Fibroblast of the aortic adventitia (primary cell): ENCODE data around the gene GIPC1. TPM values are rescaled to one million over a fixed set of nuclear protein-coding genes. Genes with fewer than 3 reads are reported as not detected.
A peak's percentile ranks its signal among the peaks of the same experiment; 100 is the strongest.

Source experiments
- DNase-seq: peaks from one replicate; pipeline ENCODE4 v3.0.0-alpha.2; 2010; ENCODE audit warnings: low read depth
- H3K4me3 ChIP-seq: 2 replicates; pipeline ENCODE4 v1.5.1; 2011; ENCODE audit warnings: low read depth, mild to moderate bottlenecking, control low read depth, low read length, moderate library complexity
- CTCF ChIP-seq: IDR thresholded peaks from 2 replicates; pipeline ENCODE4 v1.5.1; 2011; ENCODE audit warnings: mild to moderate bottlenecking, low read length, control low read depth, inconsistent platforms; ENCODE audit not compliant: insufficient read depth
- total RNA-seq: library from RNA; depleted of rRNA; stranded (reverse); fragments of >200 nt; gene quantifications from 2 replicates; pipeline ENCODE4 v1.2.3, GENCODE V29; 2012; ENCODE audit warnings: low replicate concordance

GIPC1 gene
- total RNA-seq, 1 donor = 93.5 TPM

GRCh38 chr19:14503285-14503684 is 7.4 kb upstream of the GIPC1 start:
- no peak for TF ChIP-seq CTCF
- DNase-seq = no peak
- H3K4me3 ChIP-seq = no peak overlapping the region

- no peak for TF ChIP-seq CTCF
- no peak for DNase-seq
- H3K4me3 ChIP-seq = no peak overlapping the region
Observed at GRCh38 chr19:14502334-14503092, 6.6 kb upstream of the GIPC1 start.

GRCh38 chr19:14497228-14497921 is 1.4 kb upstream of the GIPC1 start:
- DNase-seq = peak; percentile 53
- no peak for TF ChIP-seq CTCF
- H3K4me3 ChIP-seq = no peak overlapping the region

- DNase-seq = no peak
- H3K4me3 ChIP-seq = peak overlapping the region; percentile 58
- no peak for TF ChIP-seq CTCF
Observed at GRCh38 chr19:14496834-14497227, 904 bp upstream of the GIPC1 start.

GRCh38 chr19:14495672-14496028 is 277 bp downstream of the GIPC1 start:
- DNase-seq = no peak

GRCh38 chr19:14494910-14495671 is 836 bp downstream of the GIPC1 start:
- TF ChIP-seq CTCF = no peak
- no peak for DNase-seq
- peak overlapping the region; percentile 73 for H3K4me3 ChIP-seq

More at GRCh38 chr19:14495672-14496028, 277 bp downstream of the GIPC1 start:
- no peak for TF ChIP-seq CTCF
- H3K4me3 ChIP-seq = peak overlapping the region; percentile 73
